Astrocyte (in vitro differentiated cells and primary cell): ENCODE data around the gene DRC1.

Experiments
- EZH2 ChIP-seq: IDR thresholded peaks from 2 replicates; pipeline ENCODE4 v1.6.1; 2012; ENCODE audit warnings: mild to moderate bottlenecking, low read length, inconsistent platforms; ENCODE audit not compliant: insufficient read depth
- TF ChIP-seq, protein P1 (sequence below): IDR thresholded peaks from 2 replicates; pipeline ENCODE4 v1.5.1; 2011; ENCODE audit warnings: low read depth, mild to moderate bottlenecking, inconsistent platforms, low read length, moderate library complexity; ENCODE audit not compliant: insufficient read depth

DNA sequence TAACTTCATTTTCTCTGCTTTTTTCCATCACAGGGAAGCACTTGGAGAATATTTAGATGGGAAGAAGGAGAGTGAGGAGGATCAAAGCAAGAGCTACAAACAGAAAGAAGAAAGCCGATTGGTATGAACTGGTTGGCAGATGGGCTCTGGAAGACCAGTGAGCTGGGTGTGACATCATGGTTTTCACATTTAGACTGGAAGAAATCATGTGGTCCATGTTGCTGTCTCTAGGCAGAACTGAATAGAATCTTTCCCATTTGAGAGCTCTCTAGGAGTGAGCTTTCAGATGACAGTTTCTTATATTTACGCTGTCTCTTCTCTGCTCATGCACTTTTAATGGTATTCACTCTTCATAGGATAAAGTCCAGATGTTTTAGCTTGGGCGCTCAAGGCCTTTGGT, 12.6 kb downstream of the DRC1 start:
- TF ChIP-seq, protein P1, sequence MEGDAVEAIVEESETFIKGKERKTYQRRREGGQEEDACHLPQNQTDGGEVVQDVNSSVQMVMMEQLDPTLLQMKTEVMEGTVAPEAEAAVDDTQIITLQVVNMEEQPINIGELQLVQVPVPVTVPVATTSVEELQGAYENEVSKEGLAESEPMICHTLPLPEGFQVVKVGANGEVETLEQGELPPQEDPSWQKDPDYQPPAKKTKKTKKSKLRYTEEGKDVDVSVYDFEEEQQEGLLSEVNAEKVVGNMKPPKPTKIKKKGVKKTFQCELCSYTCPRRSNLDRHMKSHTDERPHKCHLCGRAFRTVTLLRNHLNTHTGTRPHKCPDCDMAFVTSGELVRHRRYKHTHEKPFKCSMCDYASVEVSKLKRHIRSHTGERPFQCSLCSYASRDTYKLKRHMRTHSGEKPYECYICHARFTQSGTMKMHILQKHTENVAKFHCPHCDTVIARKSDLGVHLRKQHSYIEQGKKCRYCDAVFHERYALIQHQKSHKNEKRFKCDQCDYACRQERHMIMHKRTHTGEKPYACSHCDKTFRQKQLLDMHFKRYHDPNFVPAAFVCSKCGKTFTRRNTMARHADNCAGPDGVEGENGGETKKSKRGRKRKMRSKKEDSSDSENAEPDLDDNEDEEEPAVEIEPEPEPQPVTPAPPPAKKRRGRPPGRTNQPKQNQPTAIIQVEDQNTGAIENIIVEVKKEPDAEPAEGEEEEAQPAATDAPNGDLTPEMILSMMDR: no peak
- TF ChIP-seq EZH2: no peak
